GM10266 (cell line): ENCODE data around the gene KIAA2012.

Experiments used
- DNase-seq: peaks from one replicate; pipeline ENCODE4 v3.0.0; 2012; ENCODE audit errors: extremely low spot score
- TF ChIP-seq, protein P1 (sequence below): IDR thresholded peaks from 2 replicates; pipeline ENCODE4 v1.5.1; 2012; ENCODE audit warnings: mild to moderate bottlenecking, low read depth; ENCODE audit not compliant: control insufficient read depth, insufficient read depth; ENCODE audit errors: missing control alignments

Gene KIAA2012

GRCh38 chr2:202148515-202149154 lies 75.6 kb downstream of the KIAA2012 start:
- no peak for DNase-seq

GRCh38 chr2:202149155-202149762 lies 76.2 kb downstream of the KIAA2012 start:
- DNase-seq: no peak
- TF ChIP-seq, protein P1, sequence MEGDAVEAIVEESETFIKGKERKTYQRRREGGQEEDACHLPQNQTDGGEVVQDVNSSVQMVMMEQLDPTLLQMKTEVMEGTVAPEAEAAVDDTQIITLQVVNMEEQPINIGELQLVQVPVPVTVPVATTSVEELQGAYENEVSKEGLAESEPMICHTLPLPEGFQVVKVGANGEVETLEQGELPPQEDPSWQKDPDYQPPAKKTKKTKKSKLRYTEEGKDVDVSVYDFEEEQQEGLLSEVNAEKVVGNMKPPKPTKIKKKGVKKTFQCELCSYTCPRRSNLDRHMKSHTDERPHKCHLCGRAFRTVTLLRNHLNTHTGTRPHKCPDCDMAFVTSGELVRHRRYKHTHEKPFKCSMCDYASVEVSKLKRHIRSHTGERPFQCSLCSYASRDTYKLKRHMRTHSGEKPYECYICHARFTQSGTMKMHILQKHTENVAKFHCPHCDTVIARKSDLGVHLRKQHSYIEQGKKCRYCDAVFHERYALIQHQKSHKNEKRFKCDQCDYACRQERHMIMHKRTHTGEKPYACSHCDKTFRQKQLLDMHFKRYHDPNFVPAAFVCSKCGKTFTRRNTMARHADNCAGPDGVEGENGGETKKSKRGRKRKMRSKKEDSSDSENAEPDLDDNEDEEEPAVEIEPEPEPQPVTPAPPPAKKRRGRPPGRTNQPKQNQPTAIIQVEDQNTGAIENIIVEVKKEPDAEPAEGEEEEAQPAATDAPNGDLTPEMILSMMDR: no peak

More at GRCh38 chr2:202148515-202149154, 75.6 kb downstream of the KIAA2012 start:
- TF ChIP-seq, protein P1: no peak

GRCh38 chr2:202149936-202150335 lies 76.9 kb downstream of the KIAA2012 start:
- TF ChIP-seq, protein P1: no peak

DNA sequence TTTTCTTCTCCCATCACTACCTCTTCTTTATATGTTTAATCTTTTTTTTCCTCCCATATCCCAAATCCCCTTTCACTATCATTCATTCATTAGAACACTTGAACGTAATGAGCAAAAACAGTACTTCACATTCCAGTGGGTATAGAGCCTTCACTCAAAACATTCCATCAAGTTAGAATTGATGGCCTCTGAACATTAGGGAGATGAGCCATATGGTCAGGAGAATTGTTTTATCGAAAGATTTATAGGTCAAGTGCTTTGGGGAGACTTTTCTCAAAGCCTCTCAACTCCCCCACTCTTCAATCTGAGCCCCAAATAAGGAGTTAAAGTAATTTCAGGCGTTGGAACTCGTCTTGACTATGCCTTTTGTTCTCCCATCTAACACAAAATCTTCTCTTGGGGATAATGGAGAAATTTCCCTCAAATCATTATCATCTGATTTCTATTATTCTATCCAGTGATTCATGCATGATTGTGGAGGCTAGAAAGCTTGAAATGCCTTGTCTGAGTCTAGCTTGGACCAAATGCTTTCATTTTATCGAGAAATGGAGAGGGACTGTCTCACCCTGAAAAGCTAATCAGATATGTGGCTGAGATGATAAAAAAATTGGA lies 79.2 kb downstream of the KIAA2012 start:
- no peak for DNase-seq

More at GRCh38 chr2:202149936-202150335, 76.9 kb downstream of the KIAA2012 start:
- DNase-seq: no peak

DNA sequence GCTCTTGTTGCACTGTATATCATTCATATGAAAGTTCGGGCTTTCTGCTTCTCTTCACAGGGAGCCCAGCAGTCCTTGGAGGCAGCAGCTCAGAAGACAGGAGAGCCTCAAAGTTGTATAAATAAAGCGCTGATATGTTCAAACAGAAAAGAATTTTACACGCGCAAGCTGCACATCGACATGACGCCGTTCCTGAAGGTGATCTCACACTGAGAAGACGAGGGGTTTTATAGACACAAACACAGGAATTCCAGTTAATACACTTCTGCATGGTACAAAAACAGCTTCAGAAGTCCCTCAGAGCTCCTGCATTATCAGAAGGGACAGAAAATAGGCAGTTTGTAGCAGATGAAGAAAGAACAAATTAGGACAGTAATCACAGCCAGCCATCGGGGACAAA lies 81.6 kb downstream of the KIAA2012 start:
- DNase-seq: no peak
- TF ChIP-seq, protein P1: no peak

More for the DNA sequence above, 79.2 kb downstream of the KIAA2012 start:
- TF ChIP-seq, protein P1: no peak

GRCh38 chr2:202157211-202157990 lies 84.3 kb downstream of the KIAA2012 start:
- TF ChIP-seq, protein P1: no peak
- DNase-seq: no peak
